NCI-H345 treated with DMSO at 0.1 percent for 48 hours (cell line): ENCODE results near the gene ZNF608.

ENCODE experiments used
- DNase-seq: peaks from one replicate; lab custom pipeline; 2025; ENCODE audit not compliant: unreplicated experiment; lab: John Stamatoyannopoulos, UW

The ZNF608 gene

GRCh38 chr5:124738681-124739633, 7.5 kb downstream of the ZNF608 start:
- no peak for DNase-seq

GRCh38 chr5:124737651-124738050, 8.8 kb downstream of the ZNF608 start:
- no peak for DNase-seq

GRCh38 chr5:124736805-124737188, 9.6 kb downstream of the ZNF608 start:
- no peak for DNase-seq

DNA sequence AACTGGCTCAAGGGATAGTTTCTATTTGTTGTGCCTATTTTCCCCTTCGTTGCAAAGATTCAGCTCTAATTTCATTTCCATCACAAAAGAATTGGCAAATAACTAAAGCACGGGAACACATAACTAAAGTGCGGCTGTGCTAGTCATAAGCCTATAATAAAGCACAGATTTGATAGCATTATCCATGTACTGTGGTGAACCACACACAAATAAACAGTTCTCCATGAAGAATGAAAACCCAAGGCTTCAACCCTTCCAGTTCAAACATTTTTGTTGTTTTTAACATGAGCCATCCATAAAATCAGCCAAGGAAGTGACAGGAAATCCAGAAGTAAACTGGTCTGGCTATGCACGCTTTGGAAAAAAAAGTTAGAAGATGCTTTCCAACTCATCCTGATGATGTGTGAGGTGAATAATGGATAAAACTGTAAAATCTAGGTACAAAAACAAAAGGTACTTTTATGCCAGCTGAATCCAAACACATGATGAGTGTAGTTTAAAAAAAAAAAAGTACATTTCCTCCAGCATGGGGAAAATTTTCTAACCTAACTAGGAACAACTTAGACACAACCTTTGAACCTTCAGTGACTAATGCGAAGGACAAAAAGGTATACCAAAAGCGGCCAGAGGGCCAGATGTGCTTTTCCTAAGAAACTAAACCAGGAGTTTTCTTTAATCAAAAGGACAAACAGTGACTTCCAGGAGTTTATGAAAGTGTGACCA, 10.2 kb downstream of the ZNF608 start:
- no peak for DNase-seq

- no peak for DNase-seq
Measured at GRCh38 chr5:124735169-124735858, 11.1 kb downstream of the ZNF608 start.

DNA sequence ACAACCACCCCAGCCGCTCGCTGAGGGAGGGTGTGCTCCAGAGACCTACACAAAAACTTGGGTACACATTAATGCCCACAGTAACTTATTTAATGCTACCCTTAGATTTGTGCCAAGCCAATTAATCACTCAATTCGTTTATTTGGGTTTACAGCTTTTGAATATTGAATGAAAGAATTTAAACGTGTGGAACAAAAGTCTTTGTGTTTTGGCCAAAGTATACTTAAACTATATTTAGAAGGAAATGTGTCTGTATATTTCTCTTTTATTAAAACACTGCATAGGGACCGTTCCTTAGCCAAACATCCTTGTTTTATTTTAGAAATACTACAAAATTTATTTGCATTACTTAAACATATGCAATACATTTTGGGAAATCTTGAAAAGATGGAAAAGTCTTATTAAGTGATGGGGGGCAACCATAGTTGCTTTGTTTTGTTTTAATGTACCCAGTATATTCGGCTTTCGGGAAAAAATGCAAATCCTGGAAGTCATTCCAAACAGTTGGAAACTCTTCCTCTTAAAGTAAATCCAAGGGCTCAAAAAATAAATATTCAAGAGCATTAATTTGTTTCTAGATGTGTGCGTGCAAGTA, 11.8 kb downstream of the ZNF608 start:
- no peak for DNase-seq

DNA sequence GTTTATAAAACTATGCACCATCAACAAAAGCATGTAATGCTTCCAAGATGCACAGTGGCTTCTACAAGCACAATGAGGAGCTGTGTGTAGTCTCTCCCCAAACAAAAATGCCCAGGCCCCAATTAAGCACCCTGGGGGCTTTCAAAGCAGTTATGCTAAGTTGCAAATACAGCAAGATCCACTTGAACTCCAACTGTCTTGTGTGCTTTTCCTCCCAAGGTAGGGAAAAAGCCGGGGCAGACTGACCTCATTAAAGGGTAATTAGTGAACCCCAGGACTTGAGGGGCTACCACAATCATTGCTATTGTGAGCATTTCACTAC, 13.1 kb downstream of the ZNF608 start:
- no peak for DNase-seq

DNA sequence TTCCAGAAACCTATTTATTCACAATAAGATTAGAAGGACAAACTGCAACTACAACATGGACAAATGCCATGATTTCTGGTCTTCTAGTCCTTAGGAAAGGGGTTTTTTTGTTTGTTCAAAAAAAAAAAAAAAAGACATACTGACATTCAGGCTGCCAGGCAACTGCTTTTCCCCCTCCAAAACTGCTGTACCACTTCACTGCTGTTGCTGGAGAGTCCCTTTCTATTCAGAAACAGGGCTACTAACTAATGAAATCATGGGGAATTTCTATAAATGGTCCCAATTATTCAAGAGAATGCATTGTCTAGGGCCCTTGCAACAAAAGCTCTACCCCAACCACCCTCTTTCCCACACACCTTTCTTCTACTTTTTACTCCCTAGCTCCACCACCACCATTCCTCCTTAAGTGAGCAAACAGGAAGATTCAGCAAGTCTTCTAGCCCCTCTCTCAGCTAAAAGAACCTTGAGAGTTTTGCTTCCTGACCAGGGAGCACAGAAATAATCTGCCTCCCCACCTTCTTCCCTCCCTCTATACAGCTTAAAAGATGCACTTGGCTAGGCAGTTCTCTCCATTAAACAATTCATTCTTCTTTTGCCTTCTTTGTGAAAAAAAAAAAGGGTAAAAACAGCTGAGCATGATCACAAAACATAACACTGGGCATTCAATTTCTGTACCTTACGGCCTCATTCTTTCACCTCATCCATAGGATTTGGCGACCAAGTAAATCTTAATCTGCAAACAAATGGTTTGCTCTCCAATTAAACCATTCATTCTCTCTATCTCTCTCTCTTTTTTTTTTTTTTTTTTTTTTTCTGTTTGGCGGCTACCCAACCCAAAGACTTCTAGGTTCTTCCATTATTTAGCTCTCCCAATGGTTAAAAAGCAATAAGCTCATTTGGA, 13.8 kb downstream of the ZNF608 start:
- DNase-seq = no peak

DNA sequence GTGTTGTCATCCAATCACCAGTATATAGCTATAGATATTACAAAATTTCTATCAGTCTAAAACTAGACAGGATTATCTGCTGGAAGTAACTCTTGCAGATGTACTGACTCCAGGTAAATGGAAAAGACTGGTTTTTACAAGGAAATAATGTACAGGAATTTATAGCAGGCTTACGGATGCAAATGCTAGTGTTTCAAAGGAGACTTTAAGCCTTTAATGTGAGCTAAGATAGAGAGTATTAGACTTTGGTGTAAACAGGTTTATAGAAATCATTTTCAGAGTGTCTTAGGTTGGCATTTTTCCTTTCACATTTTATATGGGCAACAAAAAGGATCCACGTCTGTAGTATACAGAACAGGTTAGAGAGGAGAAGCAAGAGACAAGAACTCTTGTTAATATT, 16.1 kb downstream of the ZNF608 start:
- no peak for DNase-seq

DNA sequence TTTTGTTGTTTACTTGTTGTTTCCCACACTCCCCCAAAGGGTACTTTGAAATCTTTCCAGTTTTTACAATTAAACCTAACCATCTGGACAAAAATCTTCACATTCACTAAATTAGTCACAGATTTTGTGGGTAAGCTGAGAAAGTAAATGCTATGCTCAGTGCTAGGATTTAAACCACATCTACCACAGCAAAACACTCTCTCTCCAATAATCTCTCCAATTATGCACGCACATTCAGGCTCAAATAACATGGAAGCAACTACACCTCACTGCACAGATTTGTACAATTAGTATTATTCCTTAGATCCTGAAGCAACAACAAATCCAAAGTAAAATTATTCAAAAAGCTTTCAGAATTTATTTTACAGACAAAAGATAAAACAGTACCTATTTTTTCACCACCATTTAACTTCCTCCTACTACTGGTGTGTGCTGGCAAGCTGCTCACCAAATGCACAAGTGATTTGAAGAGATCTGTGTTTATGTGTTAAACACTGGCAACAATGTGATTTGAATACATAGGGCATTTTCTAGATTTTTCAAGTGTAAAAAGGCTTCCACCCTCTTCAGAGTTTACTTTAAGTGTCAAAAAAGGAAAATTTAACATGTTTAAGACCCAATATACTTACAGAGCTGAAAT, 16.6 kb downstream of the ZNF608 start:
- DNase-seq = no peak

DNA sequence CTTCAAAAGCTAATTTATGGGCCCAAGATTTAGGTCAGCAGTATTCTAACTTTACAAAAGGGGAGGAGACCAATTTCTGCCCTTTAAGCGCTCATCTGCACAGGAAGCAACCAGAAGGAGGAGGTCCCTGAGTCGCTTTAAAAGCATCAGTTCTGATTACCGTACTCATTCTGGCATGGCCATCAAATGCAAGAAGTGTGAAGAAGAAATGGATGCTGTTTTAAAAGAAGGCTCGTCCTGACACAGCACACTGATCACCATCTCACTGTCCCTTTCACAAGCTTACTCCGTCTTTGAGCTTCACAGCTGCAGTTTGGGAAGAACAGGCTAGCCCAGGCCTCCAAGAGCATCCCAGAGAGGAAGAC, 17.5 kb downstream of the ZNF608 start:
- DNase-seq = no peak

GRCh38 chr5:124728331-124728967, 18.0 kb downstream of the ZNF608 start:
- DNase-seq = no peak

GRCh38 chr5:124726631-124727362, 19.6 kb downstream of the ZNF608 start:
- DNase-seq = no peak

DNA sequence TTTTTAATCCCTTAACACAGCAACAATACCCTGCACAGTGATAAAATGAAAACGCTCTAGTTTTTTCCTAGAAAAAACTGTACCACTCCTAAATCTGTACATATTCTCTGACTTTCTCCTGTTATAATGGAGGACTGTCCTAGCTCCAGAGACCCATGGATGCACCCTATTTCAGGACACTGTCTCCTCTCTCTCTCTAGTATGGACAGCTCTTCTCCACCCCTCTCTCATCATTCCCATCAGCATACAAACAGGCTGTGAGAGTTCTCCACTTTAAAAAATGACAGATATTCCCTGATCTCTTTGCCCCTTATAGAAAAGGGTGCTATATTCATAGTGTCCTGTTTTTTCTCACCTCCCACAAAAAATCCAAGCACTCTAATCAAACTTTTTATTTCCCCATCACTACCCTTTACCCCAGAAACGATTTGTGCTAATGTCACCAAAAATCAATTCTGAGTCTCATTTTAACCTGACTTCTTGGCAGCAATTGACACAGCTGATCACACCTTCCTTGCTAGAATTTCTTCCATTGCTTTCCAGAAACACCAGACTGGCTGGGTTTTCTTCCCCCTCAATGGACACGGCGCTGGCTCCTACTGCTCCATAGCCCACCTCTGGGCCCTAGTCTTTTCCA, 20.7 kb downstream of the ZNF608 start:
- DNase-seq = no peak

- no peak for DNase-seq
Measured at GRCh38 chr5:124725040-124725434, 21.4 kb downstream of the ZNF608 start.

DNA sequence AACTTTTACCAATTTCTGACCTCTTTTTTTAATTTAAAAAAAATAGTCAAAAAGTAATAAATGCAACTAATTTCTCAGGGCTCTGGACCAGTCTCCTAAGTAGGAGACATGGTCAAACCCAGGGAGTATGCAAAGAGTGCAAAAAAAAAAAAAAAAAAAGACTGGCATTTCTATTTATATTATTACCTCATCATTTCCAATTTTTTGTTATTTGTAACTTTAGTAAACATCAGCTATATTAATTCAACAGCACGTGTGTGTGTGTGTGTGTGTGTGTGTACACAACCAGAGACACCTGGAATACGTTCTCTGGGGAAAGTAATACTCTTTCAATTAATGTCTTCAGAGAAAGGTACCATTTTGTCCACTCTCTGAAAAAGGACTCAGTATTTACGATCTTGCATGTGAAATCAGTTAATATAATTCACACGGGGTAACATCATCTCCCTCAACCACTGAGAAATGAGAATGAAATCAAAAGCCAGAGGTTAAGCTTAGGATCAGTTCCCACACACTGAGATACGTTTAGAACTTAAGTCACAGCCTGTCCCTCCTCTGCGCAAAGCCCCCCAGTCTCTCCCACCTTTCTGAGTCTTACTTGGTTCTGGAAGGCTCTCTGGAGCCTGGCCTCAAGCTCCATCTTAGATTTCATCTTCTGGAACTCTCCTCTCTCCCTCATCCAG, 21.9 kb downstream of the ZNF608 start:
- no peak for DNase-seq

DNA sequence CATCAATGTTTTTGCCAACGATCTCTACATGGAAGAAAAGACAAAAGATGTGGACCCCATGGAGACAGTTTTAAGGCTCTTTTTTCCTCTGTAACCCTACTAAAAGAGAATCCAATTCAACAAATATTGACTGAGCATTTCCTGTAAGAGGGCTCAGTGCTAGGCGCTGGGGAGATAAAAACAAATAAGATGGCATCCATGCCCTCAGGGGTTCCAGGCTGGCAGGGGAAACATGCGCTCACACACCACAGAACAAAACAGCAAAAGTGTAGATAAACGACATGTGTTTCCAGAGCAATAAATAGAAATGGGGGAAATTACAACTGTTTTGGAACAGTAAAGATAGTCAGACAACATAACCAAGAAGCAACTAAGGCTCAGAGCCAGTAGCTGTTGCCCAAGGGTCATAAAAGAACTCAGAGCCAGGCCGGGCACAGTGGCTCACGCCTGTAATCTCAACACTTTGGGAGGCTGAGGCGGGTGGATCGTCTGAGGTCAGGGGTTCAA, 25.2 kb downstream of the ZNF608 start:
- no peak for DNase-seq

- no peak for DNase-seq
Measured at GRCh38 chr5:124720593-124720992, 25.8 kb downstream of the ZNF608 start.
